ENCODE measurements around the gene CARD8.

GRCh38 chr19:48287748-48288147 lies 32.0 kb upstream of the CARD8 start:
- no peak for TF ChIP-seq CTCF (conservative IDR thresholded peaks at IDR 0.05)
- TF ChIP-seq EZH2 (IDR thresholded peaks at IDR 0.05; ENCODE audit: low read depth) = no peak

All from PC-9 (cell line).